NCI-H1417 treated with DMSO at 0.1 percent for 48 hours (cell line): ENCODE measurements around the gene CAPZA1.

Experiments used
- DNase-seq: peaks from one replicate; lab custom pipeline; 2025; lab: John Stamatoyannopoulos, UW

Gene CAPZA1

GRCh38 chr1:112701227-112702066, 81.8 kb downstream of the CAPZA1 start:
- no peak for DNase-seq

DNA sequence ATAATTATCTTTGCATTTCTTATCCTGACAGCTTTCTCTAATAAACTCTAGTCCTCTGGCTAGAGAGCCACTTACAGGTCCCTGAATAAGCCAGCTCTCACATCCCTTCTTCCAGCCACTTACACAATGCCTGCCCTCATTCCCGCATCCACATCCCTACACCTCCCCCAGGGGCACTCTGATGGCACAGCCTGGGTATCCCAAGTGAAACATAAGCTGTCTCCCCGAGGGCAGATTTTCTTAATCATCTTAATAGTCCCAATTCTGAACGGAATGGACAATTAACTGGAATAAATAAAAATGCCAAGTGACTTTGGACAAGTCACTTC, 82.4 kb downstream of the CAPZA1 start:
- no peak for DNase-seq

DNA sequence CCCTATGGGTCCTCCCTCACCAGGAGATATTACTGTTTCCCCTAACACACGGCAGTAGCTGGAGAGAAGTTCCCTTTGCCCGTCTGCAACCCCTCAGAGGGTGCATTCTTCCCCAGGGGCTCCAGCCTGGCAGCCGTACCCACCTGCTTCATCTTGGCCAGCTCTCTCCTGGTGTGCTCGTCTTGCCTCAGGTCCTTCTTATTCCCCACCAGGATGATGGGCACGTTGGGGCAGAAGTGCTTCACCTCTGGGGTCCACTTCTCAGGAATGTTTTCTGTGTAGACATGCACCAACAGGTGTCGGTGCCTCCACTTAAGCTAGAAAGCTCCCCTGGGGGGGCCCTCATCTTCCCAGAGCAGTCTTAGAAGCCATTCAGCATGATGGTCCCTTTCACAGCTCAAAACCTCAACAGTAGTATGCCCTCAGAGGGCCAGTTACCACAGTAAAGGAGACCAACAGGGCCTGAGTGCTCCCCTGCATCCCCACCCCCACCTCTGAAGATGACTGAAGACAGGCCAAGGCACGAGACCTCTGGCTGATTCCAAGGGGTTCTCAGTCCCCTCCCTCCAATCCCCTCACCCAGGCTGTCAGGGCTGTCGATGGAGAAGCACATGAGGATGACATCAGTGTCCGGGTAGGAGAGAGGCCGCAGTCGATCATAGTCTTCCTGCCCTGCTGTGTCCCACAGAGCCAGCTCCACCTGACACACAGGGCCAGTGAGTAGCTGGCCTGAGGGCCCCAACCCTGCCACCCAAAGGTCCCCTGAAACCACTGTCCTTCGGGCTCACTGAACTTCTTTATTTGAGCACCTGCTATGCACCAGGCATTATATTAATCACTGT, 83.0 kb downstream of the CAPZA1 start:
- no peak for DNase-seq

GRCh38 chr1:112703706-112704105, 84.1 kb downstream of the CAPZA1 start:
- no peak for DNase-seq

- DNase-seq, result no peak
Observed at GRCh38 chr1:112704391-112704933, 84.8 kb downstream of the CAPZA1 start.

DNA sequence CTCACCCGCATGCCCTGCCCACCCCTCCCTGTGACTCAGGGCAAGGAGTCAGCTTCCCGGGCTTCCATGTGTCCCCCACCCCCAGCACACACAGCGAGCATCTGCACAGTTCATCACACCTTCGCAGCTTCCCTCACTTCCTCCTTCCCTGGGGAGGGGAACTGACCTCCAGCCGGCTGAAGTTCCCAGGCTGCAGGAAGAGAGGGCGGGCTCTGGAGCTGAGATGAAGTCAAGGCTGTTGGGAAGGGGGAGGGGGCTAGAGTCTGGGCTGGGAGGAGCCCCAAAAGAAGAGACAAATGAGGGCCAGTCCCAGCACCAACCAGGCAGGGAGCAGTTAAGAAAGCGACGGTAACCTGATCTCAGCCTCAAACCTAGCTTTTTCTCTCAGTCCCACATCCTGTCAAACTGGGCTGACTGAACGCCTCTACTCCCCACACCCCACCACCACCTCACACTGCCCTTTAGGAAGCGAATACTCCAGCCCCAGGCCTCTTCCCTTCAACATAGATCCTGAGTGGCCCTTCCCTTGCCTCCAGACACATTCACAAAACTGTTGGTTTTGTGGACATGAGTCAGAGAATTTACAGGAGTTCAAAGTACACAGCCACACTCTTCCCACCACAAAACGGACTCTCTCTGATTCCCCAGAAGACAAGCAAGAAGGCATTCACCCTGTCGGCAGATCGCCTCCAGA, 85.4 kb downstream of the CAPZA1 start:
- DNase-seq, result no peak

GRCh38 chr1:112706505-112707220, 87.0 kb downstream of the CAPZA1 start, which contains the start of gene RHOC:
Gene RHOC (minus strand): TSS chr1:112707127. CDS start chr1:112703799, 3,328 bp downstream.
- no peak for DNase-seq

DNA sequence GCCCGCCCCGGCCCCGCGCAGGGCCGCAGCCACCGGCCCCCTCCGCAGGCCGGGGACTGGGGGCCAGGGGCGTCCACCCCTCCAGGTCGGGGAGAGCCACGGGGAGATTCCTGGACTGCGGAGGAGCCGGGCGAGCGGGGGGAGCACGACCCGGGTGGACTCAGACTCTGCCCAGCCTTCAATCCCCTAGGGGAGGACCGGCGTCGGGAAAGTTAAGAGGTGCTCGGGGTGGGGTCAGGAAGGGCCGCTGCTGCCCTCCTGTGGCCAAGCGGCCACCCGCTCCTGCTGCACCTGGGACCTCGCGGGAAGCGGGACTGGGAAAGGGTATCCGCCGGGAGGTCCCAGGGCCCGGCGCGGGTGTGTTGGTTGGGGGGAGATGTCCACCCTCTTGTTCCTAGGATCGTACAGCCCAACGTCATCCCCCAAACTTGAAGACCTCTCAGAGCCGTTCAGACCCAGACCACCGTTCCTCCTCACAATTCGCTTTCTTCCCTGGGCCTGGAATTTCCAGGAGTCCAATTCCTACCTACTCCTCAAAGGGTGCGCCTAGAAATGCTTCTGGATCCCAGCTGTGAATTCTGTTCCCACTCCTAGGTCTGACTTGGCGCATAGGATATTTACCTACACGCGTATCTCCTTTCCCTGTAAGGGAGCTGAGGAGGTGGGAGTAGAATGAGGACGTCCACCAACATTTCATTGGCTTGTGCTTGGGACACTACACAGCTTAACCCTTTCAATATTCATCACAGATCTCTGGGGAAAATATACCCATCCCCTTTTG, 87.8 kb downstream of the CAPZA1 start:
- DNase-seq, result no peak

- no peak for DNase-seq
Observed at GRCh38 chr1:112708002-112708448, 88.4 kb downstream of the CAPZA1 start.

GRCh38 chr1:112708489-112708888, 88.9 kb downstream of the CAPZA1 start:
- no peak for DNase-seq

GRCh38 chr1:112710159-112710558, 90.5 kb downstream of the CAPZA1 start:
- DNase-seq, result no peak

DNA sequence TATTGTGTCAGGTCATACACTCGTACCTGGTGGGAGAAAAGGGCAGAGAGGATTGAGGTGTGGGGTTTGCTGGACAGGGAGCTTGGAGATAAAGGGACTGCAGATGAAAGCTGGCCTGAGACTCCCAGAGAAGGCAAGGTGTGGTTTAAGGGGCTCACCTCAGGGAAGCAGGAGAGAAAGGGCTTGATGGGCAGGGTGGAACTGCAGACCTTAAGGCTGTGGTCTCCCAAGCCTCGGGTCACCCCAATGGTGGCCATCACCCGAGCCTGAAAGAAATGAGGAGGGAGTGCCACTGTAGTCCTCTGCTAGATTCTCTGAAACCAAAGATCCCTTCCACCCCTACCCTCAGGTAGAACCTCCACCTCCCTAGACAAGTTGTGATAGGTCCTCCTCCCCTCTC, 91.0 kb downstream of the CAPZA1 start:
- no peak for DNase-seq

DNA sequence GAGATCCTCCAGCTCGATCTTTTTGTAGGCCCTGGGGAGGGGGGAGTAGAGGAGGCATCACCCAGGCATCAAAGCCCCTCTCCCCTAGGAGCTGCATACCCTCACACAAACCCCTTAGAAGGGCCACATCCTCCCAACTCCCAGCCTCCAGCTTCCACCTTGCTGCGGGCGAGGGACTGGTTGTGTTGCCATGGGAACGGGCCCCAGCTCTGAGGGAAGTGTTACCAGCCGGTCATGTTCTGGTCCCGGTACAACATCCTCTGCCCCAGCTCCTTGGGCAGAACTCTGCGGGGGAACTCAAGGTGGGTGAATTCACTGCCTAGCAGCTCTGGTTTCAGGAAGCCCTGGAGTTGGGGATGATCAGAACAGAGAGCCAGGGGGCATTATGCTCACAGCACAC, 91.4 kb downstream of the CAPZA1 start:
- no peak for DNase-seq

DNA sequence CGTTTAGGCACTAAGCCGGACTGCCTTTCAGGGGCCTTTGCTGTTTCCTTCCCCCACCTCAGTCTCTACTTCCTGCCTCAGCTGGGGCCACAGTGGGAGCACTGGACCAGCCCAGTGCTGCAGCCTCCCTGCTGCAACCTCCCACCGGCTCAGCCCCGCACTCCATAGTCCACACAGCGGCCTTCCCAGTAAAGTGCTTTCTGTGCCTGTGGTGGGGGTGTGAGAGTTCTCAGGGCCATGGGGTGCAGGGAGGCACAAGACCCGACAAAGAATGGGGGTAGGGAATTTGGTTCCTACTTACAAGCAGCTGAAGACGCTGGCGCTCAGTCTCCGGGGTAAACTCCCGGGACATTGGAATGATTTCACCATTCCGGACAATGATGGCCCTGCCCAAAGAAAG, 92.0 kb downstream of the CAPZA1 start:
- no peak for DNase-seq

GRCh38 chr1:112712191-112712590, 92.6 kb downstream of the CAPZA1 start:
- no peak for DNase-seq

DNA sequence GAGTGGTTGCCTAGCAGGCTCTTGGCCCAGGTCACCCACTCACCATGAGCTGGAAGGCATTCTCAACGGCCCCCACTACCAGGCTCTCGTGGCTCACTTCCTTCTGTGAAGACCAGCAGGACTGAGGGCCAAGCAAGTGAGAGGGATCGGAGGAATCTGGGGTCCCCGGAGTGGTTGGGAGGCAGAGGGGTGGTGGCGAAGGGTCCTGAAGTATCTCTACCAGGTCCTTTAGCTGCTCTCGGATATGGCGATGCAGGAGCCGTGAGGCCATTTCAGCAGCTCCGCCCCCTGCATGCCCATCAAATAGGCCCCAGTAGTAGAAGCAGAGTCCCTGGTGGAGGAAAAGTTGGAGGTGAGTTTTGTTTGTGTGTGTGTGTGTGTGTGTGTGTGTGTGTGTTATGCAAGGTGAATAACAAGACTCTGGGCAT, 93.1 kb downstream of the CAPZA1 start:
- DNase-seq, result no peak

GRCh38 chr1:112713466-112714312, 94.1 kb downstream of the CAPZA1 start:
- no peak for DNase-seq

DNA sequence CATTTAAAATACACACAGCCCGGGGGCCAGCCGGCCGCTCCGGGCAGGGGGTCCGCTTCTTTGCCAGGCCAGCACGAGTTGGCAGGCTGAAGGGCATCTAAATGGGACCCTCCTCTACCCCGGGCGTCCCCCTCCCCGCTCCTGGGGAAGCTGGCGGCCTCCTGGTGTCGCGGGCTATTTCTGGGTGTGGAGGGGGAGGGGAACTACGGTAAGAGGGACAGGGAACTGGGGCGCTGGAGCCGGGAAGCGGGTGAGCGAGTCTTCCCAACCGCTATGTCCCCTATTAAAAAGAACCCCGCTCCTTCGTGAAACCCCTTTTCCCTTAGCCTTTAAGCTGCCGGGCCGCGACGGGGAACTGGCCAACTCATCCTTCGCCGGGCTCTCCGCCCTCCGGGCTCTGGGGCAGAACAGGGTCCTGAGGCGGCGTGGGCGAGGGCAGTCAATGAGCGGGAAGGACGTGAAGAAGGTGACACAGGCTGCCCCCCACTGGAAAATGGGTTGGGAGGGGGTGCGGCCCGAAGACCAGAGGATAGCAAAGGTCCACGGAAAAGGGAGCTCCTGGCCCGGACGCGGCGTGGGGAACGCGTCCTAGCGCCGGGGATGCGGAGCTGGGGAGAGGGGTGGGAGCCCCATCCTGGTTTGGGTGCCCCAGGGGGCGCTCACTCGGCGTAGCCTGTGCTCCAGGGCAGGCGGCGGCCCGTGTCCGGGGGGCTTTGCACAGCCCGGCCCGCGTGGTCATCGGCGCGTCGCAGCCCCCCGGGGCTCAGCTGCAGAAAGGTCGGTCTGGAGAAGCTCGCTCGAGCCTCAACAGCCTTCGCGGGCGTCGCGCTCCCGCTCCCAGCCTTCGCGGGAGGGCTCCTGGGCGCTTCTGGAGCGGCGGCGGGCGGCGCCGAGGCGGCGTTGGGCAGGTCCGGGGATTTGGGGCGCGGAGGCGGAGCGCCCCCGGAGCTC, 95.0 kb downstream of the CAPZA1 start:
- DNase-seq, result no peak
